Activated T-cell treated with anti-CD3 and anti-CD28 coated beads, Interleukin-2, amount 50 U/mL, for 24 hours (primary cell): ENCODE results near the gene OR4K17.
"Not testable (repeated sequence)": the region's sequence is repeated elsewhere in the genome, so short reads cannot be mapped to it uniquely, and the experiment has no call there.

ENCODE experiments used
- DNase-seq: peaks from one replicate; pipeline ENCODE4 v3.0.0-alpha.2; 2020
- H3K27ac Mint-ChIP-seq: 2 replicates; pipeline ENCODE4 v1.8.0; 2020; ENCODE audit warnings: mild to moderate bottlenecking, mixed read lengths
- H3K27me3 Mint-ChIP-seq: 2 replicates; pipeline ENCODE4 v1.8.0; 2020; ENCODE audit warnings: mixed read lengths
- H3K36me3 Mint-ChIP-seq: 2 replicates; pipeline ENCODE4 v1.8.0; 2020; ENCODE audit warnings: low read depth, mixed read lengths
- H3K4me1 Mint-ChIP-seq: 2 replicates; pipeline ENCODE4 v1.8.0; 2020; ENCODE audit warnings: low read depth, mixed read lengths
- H3K4me3 Mint-ChIP-seq: 2 replicates; pipeline ENCODE4 v1.8.0; 2020; ENCODE audit warnings: mild to moderate bottlenecking, moderate library complexity, mixed read lengths
- H3K9me3 Mint-ChIP-seq: 2 replicates; pipeline ENCODE4 v1.8.0; 2020; ENCODE audit warnings: mixed read lengths

OR4K17 gene

DNA sequence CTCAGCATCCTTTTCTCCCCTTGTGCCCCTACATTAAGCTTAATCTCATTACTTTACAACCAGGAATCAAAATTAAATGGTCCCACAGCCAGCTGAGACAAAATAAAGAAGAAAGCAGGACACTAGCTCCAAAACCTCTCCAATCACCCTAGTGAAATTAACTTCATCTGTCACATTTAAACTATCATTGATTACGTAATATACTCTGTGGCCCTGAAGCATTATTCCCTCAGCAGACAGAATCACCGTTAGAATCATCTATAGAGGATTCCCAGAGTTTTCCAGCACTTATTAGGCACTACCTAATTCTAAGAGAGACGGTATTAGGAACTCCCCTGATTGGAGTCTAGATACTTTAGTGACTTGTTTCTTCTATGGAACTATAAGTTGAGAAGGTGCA, at the start of gene OR4K17:
TSS of gene OR4K17 (plus strand) at position 302 of the 400 bp plus-strand sequence. CDS start 6,761 bp downstream, outside the sequence.
- Mint-ChIP-seq H3K4me3 (no peak within 1 kb of the TSS), H3K9me3 (no peaks in the 10 kb centered on the region), H3K27ac (no peak within 1 kb of the TSS), H3K27me3 (no peaks in the 10 kb centered on the region), H3K36me3 (no peaks in the 10 kb centered on the region), H3K4me1 (no peaks in the 10 kb centered on the region)
- DNase-seq = no peak

DNA sequence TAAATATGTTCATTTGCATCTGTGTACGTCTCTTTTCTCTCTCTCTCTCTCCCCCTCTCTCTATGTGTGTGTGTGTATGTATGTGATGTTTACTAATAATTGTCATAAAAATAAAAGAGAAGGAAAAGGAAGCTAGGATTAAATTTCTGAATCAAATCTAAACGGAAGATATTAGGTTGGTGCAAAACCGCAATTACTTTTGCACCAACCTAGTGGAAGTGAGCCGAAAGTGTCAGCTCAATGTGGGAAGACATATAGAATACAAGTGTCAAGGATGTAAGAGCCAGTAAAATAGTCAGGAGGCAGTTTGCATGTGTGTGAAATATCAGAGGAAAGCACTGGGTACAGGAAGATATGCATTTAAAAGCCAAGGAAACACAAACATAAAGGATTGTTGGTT, 18.5 kb upstream of the OR4K17 start:
- Mint-ChIP-seq H3K4me3 (no peak overlapping the region), H3K4me1 (no peaks in the 10 kb centered on the region), H3K27me3 (no peaks in the 10 kb centered on the region), H3K27ac (no peak overlapping the region), H3K36me3 (no peaks in the 10 kb centered on the region), H3K9me3 (no peaks in the 10 kb centered on the region)
- DNase-seq = no peak

- H3K27me3 Mint-ChIP-seq = no peaks in the 10 kb centered on the region
- DNase-seq = no peak
- H3K4me1 Mint-ChIP-seq = no peaks in the 10 kb centered on the region
- H3K36me3 Mint-ChIP-seq = no peaks in the 10 kb centered on the region
- no peak overlapping the region for H3K27ac Mint-ChIP-seq
- no peak overlapping the region for H3K4me3 Mint-ChIP-seq
- H3K9me3 Mint-ChIP-seq = no peaks in the 10 kb centered on the region
Measured at GRCh38 chr14:20093442-20093841, 17.1 kb upstream of the OR4K17 start.

GRCh38 chr14:20098926-20099770, 11.4 kb upstream of the OR4K17 start:
- H3K27ac Mint-ChIP-seq, H3K4me1 Mint-ChIP-seq, H3K36me3 Mint-ChIP-seq, DNase-seq, H3K4me3 Mint-ChIP-seq, H3K9me3 Mint-ChIP-seq: not testable (repeated sequence)
- peaks cover 13% of the 10 kb centered on the region for H3K27me3 Mint-ChIP-seq

- Mint-ChIP-seq H3K27me3 (no peaks in the 10 kb centered on the region), H3K27ac (no peak overlapping the region), H3K4me3 (no peak overlapping the region), H3K4me1 (no peaks in the 10 kb centered on the region), H3K36me3 (no peaks in the 10 kb centered on the region), H3K9me3 (no peaks in the 10 kb centered on the region)
- DNase-seq = no peak
Measured at GRCh38 chr14:20112321-20112720, 1.8 kb downstream of the OR4K17 start.

DNA sequence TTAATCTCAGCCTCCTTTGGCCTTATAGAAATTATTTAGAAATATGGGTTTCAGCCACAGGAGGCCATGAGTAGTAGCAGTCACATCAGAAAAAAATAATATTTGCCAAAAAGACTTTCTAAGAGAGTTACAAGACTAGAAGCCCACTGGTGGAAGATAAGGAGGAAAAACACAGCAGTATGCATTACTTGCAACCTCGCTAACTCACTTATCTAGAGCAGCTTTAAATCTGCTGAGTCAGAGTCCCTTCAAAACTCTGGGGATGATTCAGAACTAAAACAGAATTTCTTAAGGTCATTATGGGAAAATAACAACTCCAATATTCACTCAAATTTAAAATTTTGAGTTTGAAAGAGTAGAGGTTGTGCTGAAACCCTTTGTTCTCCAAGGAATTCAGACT, 6.2 kb downstream of the OR4K17 start:
- DNase-seq = no peak
- Mint-ChIP-seq H3K4me3 (no peak overlapping the region), H3K4me1 (no peaks in the 10 kb centered on the region), H3K36me3 (no peaks in the 10 kb centered on the region), H3K27ac (no peak overlapping the region), H3K27me3 (peaks cover 10% of the 10 kb centered on the region), H3K9me3 (peaks cover 23% of the 10 kb centered on the region)

- Mint-ChIP-seq H3K4me1 (no peaks in the 10 kb centered on the region), H3K9me3 (peaks cover 23% of the 10 kb centered on the region), H3K27ac (no peak overlapping the region), H3K27me3 (peaks cover 10% of the 10 kb centered on the region), H3K36me3 (no peaks in the 10 kb centered on the region), H3K4me3 (no peak overlapping the region)
- no peak for DNase-seq
Measured at GRCh38 chr14:20118795-20119194, 8.3 kb downstream of the OR4K17 start.

DNA sequence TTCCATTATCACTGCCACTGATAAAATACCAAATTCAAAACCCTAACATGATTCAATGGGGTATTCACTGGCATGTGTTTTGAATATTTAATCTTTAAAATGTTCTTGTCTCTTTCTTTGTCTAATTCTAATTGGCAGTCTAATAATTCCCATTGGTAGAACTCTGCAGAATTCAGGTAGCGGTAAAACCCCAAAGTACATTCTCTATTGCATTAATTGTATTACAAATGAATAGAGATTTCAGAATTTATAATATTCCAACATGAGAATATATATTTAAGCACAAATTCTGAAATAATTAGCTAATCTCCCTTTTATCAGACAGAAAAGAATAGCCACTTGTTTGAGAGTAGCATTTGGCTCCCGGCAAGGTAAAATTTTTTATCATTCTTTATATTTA, 28.0 kb downstream of the OR4K17 start, which contains the start of gene OR4N5:
TSS of gene OR4N5 (plus strand) at position 301 of the 400 bp plus-strand sequence. CDS start 4,916 bp downstream, outside the sequence.
- no peaks in the 10 kb centered on the region for H3K9me3 Mint-ChIP-seq
- H3K4me1 Mint-ChIP-seq = no peaks in the 10 kb centered on the region
- no peaks in the 10 kb centered on the region for H3K36me3 Mint-ChIP-seq
- H3K4me3 Mint-ChIP-seq = no peak within 1 kb of the TSS
- peaks cover 17% of the 10 kb centered on the region for H3K27me3 Mint-ChIP-seq
- DNase-seq = no peak
- H3K27ac Mint-ChIP-seq = no peak within 1 kb of the TSS

DNA sequence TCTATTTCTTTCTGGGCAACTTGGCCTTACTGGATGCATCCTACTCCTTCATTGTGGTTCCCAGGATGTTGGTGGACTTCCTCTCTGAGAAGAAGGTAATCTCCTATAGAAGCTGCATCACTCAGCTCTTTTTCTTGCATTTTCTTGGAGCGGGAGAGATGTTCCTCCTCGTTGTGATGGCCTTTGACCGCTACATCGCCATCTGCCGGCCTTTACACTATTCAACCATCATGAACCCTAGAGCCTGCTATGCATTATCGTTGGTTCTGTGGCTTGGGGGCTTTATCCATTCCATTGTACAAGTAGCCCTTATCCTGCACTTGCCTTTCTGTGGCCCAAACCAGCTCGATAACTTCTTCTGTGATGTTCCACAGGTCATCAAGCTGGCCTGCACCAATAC, 33.4 kb downstream of the OR4K17 start:
- peaks cover 4% of the 10 kb centered on the region for H3K27me3 Mint-ChIP-seq
- no peak overlapping the region for H3K27ac Mint-ChIP-seq
- H3K36me3 Mint-ChIP-seq = no peaks in the 10 kb centered on the region
- no peak overlapping the region for H3K4me3 Mint-ChIP-seq
- no peak for DNase-seq
- no peaks in the 10 kb centered on the region for H3K9me3 Mint-ChIP-seq
- H3K4me1 Mint-ChIP-seq = no peaks in the 10 kb centered on the region

- peaks cover 8% of the 10 kb centered on the region for H3K27me3 Mint-ChIP-seq
- no peaks in the 10 kb centered on the region for H3K9me3 Mint-ChIP-seq
- no peak overlapping the region for H3K4me3 Mint-ChIP-seq
- H3K4me1 Mint-ChIP-seq = no peaks in the 10 kb centered on the region
- no peak overlapping the region for H3K27ac Mint-ChIP-seq
- no peak for DNase-seq
- H3K36me3 Mint-ChIP-seq = no peaks in the 10 kb centered on the region
Measured at GRCh38 chr14:20144820-20145219, 34.3 kb downstream of the OR4K17 start.

GRCh38 chr14:20164462-20164861, 53.9 kb downstream of the OR4K17 start:
- Mint-ChIP-seq H3K27ac (no peak overlapping the region), H3K27me3 (peaks cover 17% of the 10 kb centered on the region), H3K36me3 (no peaks in the 10 kb centered on the region), H3K9me3 (peaks cover 16% of the 10 kb centered on the region), H3K4me1 (no peaks in the 10 kb centered on the region), H3K4me3 (no peak overlapping the region)
- DNase-seq = no peak

DNA sequence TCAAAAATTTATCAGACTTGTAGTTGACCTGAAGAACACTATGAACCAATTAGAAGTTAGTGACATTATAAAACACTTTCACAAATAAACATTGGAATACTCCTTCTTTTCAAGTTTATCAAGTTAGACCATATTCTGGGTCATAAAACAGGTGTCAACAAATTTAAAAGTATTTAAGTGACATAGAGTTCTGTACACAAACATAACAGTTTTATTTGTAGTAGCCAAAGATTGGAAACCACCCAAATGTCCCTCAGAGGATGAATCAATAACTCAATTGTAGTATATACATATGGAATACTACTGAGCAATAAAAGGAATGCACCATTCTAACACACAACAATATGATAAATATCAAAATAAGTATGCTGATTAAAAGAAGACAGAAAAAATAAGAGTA, 56.6 kb downstream of the OR4K17 start:
- H3K27me3 Mint-ChIP-seq = peaks cover 21% of the 10 kb centered on the region
- no peak for DNase-seq
- peaks cover 16% of the 10 kb centered on the region for H3K9me3 Mint-ChIP-seq
- H3K36me3 Mint-ChIP-seq = no peaks in the 10 kb centered on the region
- no peak overlapping the region for H3K27ac Mint-ChIP-seq
- H3K4me1 Mint-ChIP-seq = no peaks in the 10 kb centered on the region
- no peak overlapping the region for H3K4me3 Mint-ChIP-seq

DNA sequence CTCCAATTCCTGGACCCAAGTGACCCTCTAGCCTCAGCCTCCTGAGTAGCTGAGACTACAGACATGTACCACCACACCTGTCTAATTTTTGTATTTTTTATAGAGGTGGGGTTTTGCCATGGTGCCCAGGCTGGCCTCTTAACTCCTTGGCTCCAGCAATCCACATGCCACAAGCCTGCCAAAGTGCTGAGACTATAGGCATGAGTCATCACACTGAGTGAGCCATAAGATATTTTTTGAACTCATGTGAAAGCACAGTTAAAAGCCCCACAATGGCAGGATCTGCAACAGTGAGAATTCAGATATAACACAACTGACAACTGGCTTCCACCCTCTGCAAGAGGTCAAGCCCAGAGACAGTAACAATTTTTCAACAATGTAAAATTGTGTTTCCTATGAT, 59.3 kb downstream of the OR4K17 start:
- DNase-seq, H3K4me1 Mint-ChIP-seq, H3K36me3 Mint-ChIP-seq, H3K4me3 Mint-ChIP-seq, H3K27ac Mint-ChIP-seq, H3K9me3 Mint-ChIP-seq: not testable (repeated sequence)
- H3K27me3 Mint-ChIP-seq = peaks cover 13% of the 10 kb centered on the region
